HUES64 (cell line): Measurements from ENCODE around the gene IL1RAPL1. TPM values are rescaled to one million over a fixed set of nuclear protein-coding genes. Genes with fewer than 3 reads are reported as not detected.

Source experiments
- H3K27ac ChIP-seq: 2 replicates; pipeline ENCODE4 v1.7.0; 2013; ENCODE audit warnings: low read depth, low read length, inconsistent platforms
- H3K27me3 ChIP-seq: 2 replicates; pipeline ENCODE4 v1.6.1; 2013; ENCODE audit warnings: mild to moderate bottlenecking, low read length; ENCODE audit not compliant: insufficient read depth
- H3K36me3 ChIP-seq: 2 replicates; pipeline ENCODE4 v1.6.1; 2013; ENCODE audit warnings: mild to moderate bottlenecking, low read length; ENCODE audit not compliant: insufficient read depth
- H3K4me1 ChIP-seq: 2 replicates; pipeline ENCODE4 v1.6.1; 2013; ENCODE audit warnings: mild to moderate bottlenecking, low read length, moderate library complexity; ENCODE audit not compliant: insufficient read depth
- H3K4me3 ChIP-seq: 2 replicates; pipeline ENCODE4 v1.5.1; 2013; ENCODE audit warnings: mild to moderate bottlenecking, low read length, moderate library complexity
- H3K9ac ChIP-seq: 2 replicates; pipeline ENCODE4 v1.6.1; 2013; ENCODE audit warnings: mild to moderate bottlenecking, low read depth, low read length
- H3K9me3 ChIP-seq: 2 replicates; pipeline ENCODE4 v1.6.1; 2013; ENCODE audit warnings: low read depth, low read length; ENCODE audit not compliant: insufficient read depth
- WGBS: fragments of 150-250, 120-280 bp; methylation state at CpG from one replicate; pipeline ENCODE4 v1.1.7; 2013; ENCODE audit warnings: missing lambda C conversion rate; 5-methylcytosine and 5-hydroxymethylcytosine counted together
- polyA plus RNA-seq, 2 experiments: library from polyadenylated mRNA; stranded (reverse); fragments of 50-300 nt; gene quantifications; one replicate each; pipeline ENCODE4 v1.2.3, GENCODE V29; 2013

The IL1RAPL1 gene
- polyA plus RNA-seq (2013, experiment 1 of 2): 0.45 TPM
- polyA plus RNA-seq (2013, experiment 2 of 2): 0.95 TPM

- peaks cover 21% of the 10 kb centered on the region for H3K27me3 ChIP-seq
- peak within 1 kb of the TSS; percentile 68 for H3K4me3 ChIP-seq
- H3K27ac ChIP-seq: no peak within 1 kb of the TSS; the same call in 1 of the 2 replicates
- H3K9me3 ChIP-seq: no peaks in the 10 kb centered on the region
- no peaks in the 10 kb centered on the region for H3K36me3 ChIP-seq
- 0% methylated on average over 10 of the region's 15 CpGs for WGBS
- peak within 1 kb of the TSS; percentile 40; the same call in 1 of the 2 replicates for H3K9ac ChIP-seq
- H3K4me1 ChIP-seq: peaks cover 17% of the 10 kb centered on the region
Measured at GRCh38 chrX:28586981-28587551, at the start of gene IL1RAPL1. TSS of gene IL1RAPL1 (plus strand) at chrX:28587446.

- 95% methylated on average over 2 of the region's 2 CpGs for WGBS
- no peak overlapping the region for H3K27ac ChIP-seq
- H3K4me3 ChIP-seq: no peak overlapping the region
- no peak overlapping the region for H3K9ac ChIP-seq
- no peaks in the 10 kb centered on the region for H3K9me3 ChIP-seq
- no peaks in the 10 kb centered on the region for H3K36me3 ChIP-seq
- no peaks in the 10 kb centered on the region for H3K4me1 ChIP-seq
- H3K27me3 ChIP-seq: no peaks in the 10 kb centered on the region
Measured at GRCh38 chrX:28542791-28543190, 44.5 kb upstream of the IL1RAPL1 start.

- WGBS: 60% methylated on average over 3 of the region's 4 CpGs
- Histone ChIP-seq H3K4me1 (no peaks in the 10 kb centered on the region), H3K4me3 (no peak overlapping the region)
Measured at GRCh38 chrX:28549838-28550237, 37.4 kb upstream of the IL1RAPL1 start.

DNA sequence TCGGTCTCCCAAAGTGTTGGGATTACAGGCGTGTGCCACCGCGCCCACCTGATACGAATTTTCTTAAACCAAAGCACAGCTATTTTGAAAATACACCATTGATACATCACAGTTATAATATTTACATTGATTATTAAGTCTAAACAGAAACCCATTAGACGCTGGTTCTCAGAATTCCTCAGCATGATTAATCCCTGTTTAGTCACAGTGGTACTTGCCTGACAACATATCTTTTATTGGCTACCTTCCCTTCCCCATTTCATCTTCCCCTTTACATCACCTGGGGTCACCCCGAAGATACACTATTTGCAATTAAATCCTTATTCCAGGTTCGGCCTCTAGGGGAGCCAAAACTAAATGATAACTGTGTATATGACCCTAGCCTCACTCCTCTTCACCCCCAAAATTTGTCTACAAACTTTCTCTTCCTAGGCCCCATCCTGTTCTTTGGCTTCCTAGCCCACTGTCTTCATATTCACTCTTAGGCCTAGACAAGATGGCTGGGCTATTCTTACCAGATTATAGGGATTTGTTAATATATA is 36.8 kb upstream of the IL1RAPL1 start:
- H3K9ac ChIP-seq: no peak overlapping the region
- 82% methylated on average over 7 of the region's 8 CpGs for WGBS

More at GRCh38 chrX:28549838-28550237, 37.4 kb upstream of the IL1RAPL1 start:
- no peak overlapping the region for H3K9ac ChIP-seq
- H3K9me3 ChIP-seq: no peaks in the 10 kb centered on the region
- no peaks in the 10 kb centered on the region for H3K36me3 ChIP-seq
- no peak overlapping the region for H3K27ac ChIP-seq
- H3K27me3 ChIP-seq: no peaks in the 10 kb centered on the region

GRCh38 chrX:28552322-28552721 is 34.9 kb upstream of the IL1RAPL1 start:
- Histone ChIP-seq H3K4me1 (no peaks in the 10 kb centered on the region), H3K9me3 (no peaks in the 10 kb centered on the region), H3K9ac (no peak overlapping the region), H3K4me3 (no peak overlapping the region), H3K27ac (no peak overlapping the region), H3K36me3 (no peaks in the 10 kb centered on the region), H3K27me3 (no peaks in the 10 kb centered on the region)
- WGBS: 100% methylated on average over 1 of the region's 1 CpG

More for the DNA sequence above, 36.8 kb upstream of the IL1RAPL1 start:
- Histone ChIP-seq H3K27ac (no peak overlapping the region), H3K27me3 (no peaks in the 10 kb centered on the region), H3K4me1 (no peaks in the 10 kb centered on the region), H3K9me3 (no peaks in the 10 kb centered on the region), H3K36me3 (no peaks in the 10 kb centered on the region), H3K4me3 (no peak overlapping the region)

- H3K27me3 ChIP-seq: no peaks in the 10 kb centered on the region
- no peak overlapping the region for H3K4me3 ChIP-seq
- H3K9me3 ChIP-seq: no peaks in the 10 kb centered on the region
- no peaks in the 10 kb centered on the region for H3K4me1 ChIP-seq
- H3K9ac ChIP-seq: no peak overlapping the region
- H3K36me3 ChIP-seq: no peaks in the 10 kb centered on the region
- no CpG with 5 or more reads among the region's 1 CpG for WGBS
- H3K27ac ChIP-seq: no peak overlapping the region
Measured at GRCh38 chrX:28552882-28553829, 34.1 kb upstream of the IL1RAPL1 start.

DNA sequence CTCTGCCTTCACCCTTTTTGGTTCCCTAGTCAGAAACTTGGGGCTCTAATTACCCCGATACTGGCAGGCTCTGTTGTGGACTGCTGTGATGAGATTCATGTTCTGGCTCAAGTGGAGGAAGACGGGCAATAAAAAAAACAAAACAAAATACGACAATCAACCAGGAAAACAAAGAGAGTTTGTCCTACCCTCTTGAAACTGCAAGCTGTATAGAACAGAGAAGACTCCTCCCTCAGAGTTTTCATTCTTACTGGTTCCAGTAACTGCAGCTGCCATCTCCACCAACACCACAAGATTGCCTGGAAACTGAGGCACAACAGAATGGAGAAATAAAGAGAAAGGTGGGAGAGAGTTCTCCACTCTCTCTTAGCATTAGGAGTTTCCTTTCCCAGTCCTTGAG is 11.1 kb upstream of the IL1RAPL1 start:
- 89% methylated on average over 1 of the region's 3 CpGs for WGBS
- Histone ChIP-seq H3K9me3 (no peaks in the 10 kb centered on the region), H3K4me3 (no peak overlapping the region), H3K9ac (no peak overlapping the region), H3K4me1 (peaks cover 9% of the 10 kb centered on the region; the same call in 1 of the 2 replicates), H3K27me3 (no peaks in the 10 kb centered on the region), H3K27ac (no peak overlapping the region), H3K36me3 (no peaks in the 10 kb centered on the region)

DNA sequence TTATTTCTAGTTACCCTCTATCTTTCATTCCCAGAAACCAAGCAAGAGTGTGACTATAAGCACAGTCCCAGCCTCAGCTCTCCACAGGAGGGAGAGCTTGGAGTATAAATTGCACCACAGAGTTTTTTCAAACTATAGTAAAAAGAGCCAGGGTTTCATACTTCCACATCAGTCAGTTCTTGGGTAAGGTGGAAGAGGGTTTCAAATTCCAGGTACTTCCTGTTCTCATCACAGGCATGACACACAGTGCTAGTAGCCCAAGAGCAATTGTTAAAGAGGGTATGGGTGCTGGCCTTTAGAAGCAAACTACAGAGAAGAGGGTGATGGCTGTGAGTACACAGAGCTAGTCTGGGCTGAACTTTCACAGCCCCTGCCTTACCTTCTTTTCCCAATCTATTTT is 5.7 kb upstream of the IL1RAPL1 start:
- H3K4me3 ChIP-seq: no peak overlapping the region
- H3K9ac ChIP-seq: no peak overlapping the region
- no peaks in the 10 kb centered on the region for H3K9me3 ChIP-seq
- H3K36me3 ChIP-seq: no peaks in the 10 kb centered on the region
- H3K27ac ChIP-seq: no peak overlapping the region
- H3K4me1 ChIP-seq: peaks cover 15% of the 10 kb centered on the region
- H3K27me3 ChIP-seq: no peaks in the 10 kb centered on the region; the same call in 1 of the 2 replicates

DNA sequence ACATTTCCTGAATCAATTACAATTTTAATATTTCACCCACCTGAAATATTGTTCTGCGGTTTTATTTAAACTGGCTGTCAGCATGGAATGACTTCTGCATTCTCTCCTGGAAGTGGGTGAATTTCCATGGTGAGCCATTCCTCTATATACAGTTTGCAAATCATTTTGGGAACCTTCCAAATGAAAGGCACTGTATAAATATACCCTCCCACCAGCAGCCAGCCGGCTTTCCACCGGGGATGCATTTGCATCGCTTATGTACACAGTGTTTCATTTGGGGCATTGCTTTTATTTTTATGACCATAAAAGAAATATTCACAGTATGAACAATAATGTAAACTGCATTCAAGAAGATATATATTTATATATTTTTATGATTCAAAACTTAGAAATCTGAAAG is 4.7 kb upstream of the IL1RAPL1 start:
- peaks cover 15% of the 10 kb centered on the region for H3K4me1 ChIP-seq
- H3K9me3 ChIP-seq: no peaks in the 10 kb centered on the region
- no peaks in the 10 kb centered on the region; the same call in 1 of the 2 replicates for H3K27me3 ChIP-seq
- no peaks in the 10 kb centered on the region for H3K36me3 ChIP-seq
- 77% methylated on average over 4 of the region's 4 CpGs for WGBS
- no peak overlapping the region for H3K4me3 ChIP-seq
- H3K27ac ChIP-seq: no peak overlapping the region
- no peak overlapping the region for H3K9ac ChIP-seq

DNA sequence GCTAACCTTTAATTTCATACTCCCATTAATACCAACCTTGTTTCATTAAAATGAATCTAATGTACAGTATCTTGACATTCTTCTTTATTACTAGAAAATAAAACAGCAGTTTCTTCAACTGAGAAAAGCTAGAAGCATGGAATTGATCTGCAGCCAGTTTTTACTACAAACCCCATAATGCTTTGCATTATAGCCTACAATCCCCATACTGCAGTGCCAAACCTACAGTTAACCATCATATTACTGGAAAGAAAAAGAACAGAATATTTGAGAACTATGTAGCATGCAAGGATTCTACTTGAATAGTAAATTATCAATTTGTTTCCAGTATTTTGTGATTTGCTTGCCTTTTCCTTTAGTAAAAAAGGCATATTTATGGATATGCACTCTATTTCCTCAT is 3.2 kb upstream of the IL1RAPL1 start:
- H3K27ac ChIP-seq: no peak overlapping the region
- H3K4me1 ChIP-seq: peaks cover 17% of the 10 kb centered on the region
- H3K36me3 ChIP-seq: no peaks in the 10 kb centered on the region
- no peak overlapping the region for H3K4me3 ChIP-seq
- H3K9me3 ChIP-seq: no peaks in the 10 kb centered on the region
- H3K9ac ChIP-seq: no peak overlapping the region
- peaks cover 14% of the 10 kb centered on the region for H3K27me3 ChIP-seq

DNA sequence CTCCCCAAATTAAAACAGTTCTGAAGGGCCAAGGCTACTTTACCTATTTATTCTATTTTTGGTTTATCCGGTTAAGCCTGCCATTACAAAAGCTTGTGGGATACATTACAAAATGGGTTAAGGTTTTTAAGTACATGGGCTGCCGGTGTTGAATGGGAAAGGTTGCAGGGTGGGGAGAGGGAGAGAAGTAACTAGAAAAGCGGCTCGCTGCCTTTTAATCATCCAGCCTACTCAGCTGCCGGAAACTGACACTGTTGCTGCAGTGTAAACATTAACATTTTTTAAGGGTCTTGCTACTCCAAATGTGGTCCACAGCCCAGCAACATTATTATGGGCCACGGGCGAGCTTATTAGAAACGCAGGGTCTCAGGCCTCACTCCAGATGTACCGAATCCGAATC is 1.5 kb upstream of the IL1RAPL1 start:
- Histone ChIP-seq H3K27ac (no peak overlapping the region), H3K36me3 (no peaks in the 10 kb centered on the region), H3K4me1 (peaks cover 17% of the 10 kb centered on the region), H3K27me3 (peaks cover 21% of the 10 kb centered on the region), H3K4me3 (peak overlapping the region; percentile 68), H3K9me3 (no peaks in the 10 kb centered on the region), H3K9ac (no peak overlapping the region)
- WGBS: 1% methylated on average over 10 of the region's 10 CpGs
